MV-4-11 (cell line): ENCODE results near the gene CHMP6.

Source experiments
- DNase-seq: peaks from one replicate; lab custom pipeline; 2025; lab: John Stamatoyannopoulos, UW

Gene CHMP6

GRCh38 chr17:80992077-80992947 is 671 bp downstream of the CHMP6 start:
- DNase-seq, result no peak

- peak; percentile 16 for DNase-seq
Measured at GRCh38 chr17:80992948-80993624, 1.4 kb downstream of the CHMP6 start.

- no peak for DNase-seq
Measured at GRCh38 chr17:80995131-80995530, 3.5 kb downstream of the CHMP6 start.

- no peak for DNase-seq
Measured at GRCh38 chr17:80996422-80997305, 5.0 kb downstream of the CHMP6 start.

- peak; percentile 61 for DNase-seq
Measured at GRCh38 chr17:80997424-80998117, 5.9 kb downstream of the CHMP6 start.

- DNase-seq, result no peak
Measured at GRCh38 chr17:80998118-80998747, 6.6 kb downstream of the CHMP6 start.

GRCh38 chr17:80998748-80999535 is 7.3 kb downstream of the CHMP6 start:
- DNase-seq, result no peak

- no peak for DNase-seq
Measured at GRCh38 chr17:80999536-81000333, 8.1 kb downstream of the CHMP6 start.

GRCh38 chr17:81000334-81000630 is 8.6 kb downstream of the CHMP6 start:
- no peak for DNase-seq

GRCh38 chr17:81000631-81001357 is 9.2 kb downstream of the CHMP6 start:
- DNase-seq, result no peak

GRCh38 chr17:81002013-81002384 is 10.4 kb downstream of the CHMP6 start:
- DNase-seq, result no peak

- DNase-seq, result peak; percentile 13
Measured at GRCh38 chr17:81002409-81003361, 11.0 kb downstream of the CHMP6 start.

GRCh38 chr17:81003711-81004475 is 12.3 kb downstream of the CHMP6 start:
- peak; percentile 13 for DNase-seq

GRCh38 chr17:81006891-81007290 is 15.2 kb downstream of the CHMP6 start:
- DNase-seq, result no peak

GRCh38 chr17:81008140-81008539 is 16.5 kb downstream of the CHMP6 start:
- no peak for DNase-seq

GRCh38 chr17:81009136-81009535 is 17.5 kb downstream of the CHMP6 start:
- peak; percentile 40 for DNase-seq

GRCh38 chr17:81010935-81011334 is 19.3 kb downstream of the CHMP6 start:
- DNase-seq, result no peak
